GM10248 (cell line): ENCODE results near the gene GNB1L.

Experiments used
- CTCF ChIA-PET: fragments of 300-600 bp; sonication (Branson Sonifier 250); formaldehyde crosslinking; extraction: SDS; loops from one replicate; lab custom pipeline; 2021; ENCODE audit warnings: antibody characterized with exemption; lab: Yijun Ruan, JAX
- POLR2A ChIA-PET: fragments of 350-650 bp; sonication (Branson Sonifier 250); formaldehyde crosslinking; extraction: SDS; loops from one replicate; lab custom pipeline; 2020; ENCODE audit warnings: antibody characterized with exemption; lab: Yijun Ruan, JAX
- DNase-seq: peaks from one replicate; pipeline ENCODE4 v3.0.0; 2012; ENCODE audit errors: extremely low spot score
- CTCF ChIP-seq: IDR thresholded peaks from 2 replicates; pipeline ENCODE4 v1.5.1; 2012; ENCODE audit warnings: mild to moderate bottlenecking, low read depth; ENCODE audit errors: extremely low read depth, missing control alignments, control extremely low read depth

Gene GNB1L

GRCh38 chr22:19774628-19775027, 80.0 kb downstream of the GNB1L start:
- ChIA-PET CTCF (no interaction called here), POLR2A (no interaction called here)
- DNase-seq, result no peak
- no peak for TF ChIP-seq CTCF

GRCh38 chr22:19773470-19774040, 81.1 kb downstream of the GNB1L start:
- TF ChIP-seq CTCF, result no peak
- DNase-seq, result no peak
- CTCF ChIA-PET, result interaction anchor here (0.7 to 2.8 kb wide), 8 partner anchors 10 to 180 kb away, joined by 3 to 10 read pairs (median 5); partner anchors contain the start of gene GP1BB
- POLR2A ChIA-PET, result interaction anchor here (0.6 kb wide), 1 partner anchor 645 kb away, joined by 3 read pairs; no protein-coding TSS in a partner anchor

GRCh38 chr22:19772673-19773469, 81.8 kb downstream of the GNB1L start:
- ChIA-PET POLR2A (interaction anchor here (0.6 kb wide), 1 partner anchor 645 kb away, joined by 3 read pairs; no protein-coding TSS in a partner anchor), CTCF (interaction anchor here (0.7 to 2.8 kb wide), 8 partner anchors 9 to 181 kb away, joined by 3 to 10 read pairs (median 5); partner anchors contain the start of gene GP1BB)
- no peak for TF ChIP-seq CTCF
- DNase-seq, result no peak

- CTCF ChIA-PET, result interaction anchor here (1.8 to 2.8 kb wide), 3 partner anchors 8 to 138 kb away, joined by 4 to 10 read pairs (median 7); no protein-coding TSS in a partner anchor
- no peak for TF ChIP-seq CTCF
- DNase-seq, result no peak
- POLR2A ChIA-PET, result no interaction called here
Measured at GRCh38 chr22:19772422-19772672, 82.3 kb downstream of the GNB1L start.

GRCh38 chr22:19770349-19771220, 84.1 kb downstream of the GNB1L start:
- TF ChIP-seq CTCF, result no peak
- ChIA-PET CTCF (interaction anchor here (1.9 to 2.5 kb wide), 3 partner anchors 9 to 40 kb away, joined by 6 to 12 read pairs (median 7); no protein-coding TSS in a partner anchor), POLR2A (no interaction called here)
- DNase-seq, result no peak

- CTCF ChIA-PET, result interaction anchor here (0.7 to 2.5 kb wide), 3 partner anchors 13 to 141 kb away, joined by 3 to 12 read pairs (median 7); no protein-coding TSS in a partner anchor
Measured at GRCh38 chr22:19769393-19769715, 85.3 kb downstream of the GNB1L start.

More at GRCh38 chr22:19769393-19769715, 85.3 kb downstream of the GNB1L start:
- TF ChIP-seq CTCF, result no peak
- POLR2A ChIA-PET, result no interaction called here
- DNase-seq, result no peak
